Esophagus muscularis mucosa (tissue), 4 donors: ENCODE results near the gene MFSD12. TPM values are rescaled to one million over a fixed set of nuclear protein-coding genes. Genes with fewer than 3 reads are reported as not detected.

Source experiments
- DNase-seq: peaks from one replicate; pipeline ENCODE4 v3.0.0-alpha.2; 2017; ENCODE audit errors: extremely low spot score
- H3K27ac ChIP-seq, 4 donors: fragments of 200-600 bp; sonication (generic); replicated peaks in 1 of 4; 1 replicate in 3 of 4; 2 replicates in 1 of 4; pipeline ENCODE4 v1.5.1; 2016 to 2019; ENCODE audit warnings: mild to moderate bottlenecking in 1 of 4
- H3K27me3 ChIP-seq, 4 donors: fragments of 200-600 bp; sonication (generic); one replicate each; pipeline versions ENCODE4 v1.5.1 to v1.6.0; 2016 to 2019
- H3K36me3 ChIP-seq, 4 donors: fragments of 200-600 bp; sonication (generic); one replicate each; pipeline ENCODE4 v1.5.1; 2016 to 2019
- H3K4me1 ChIP-seq, 4 donors: fragments of 200-600 bp; sonication (generic); one replicate each; pipeline ENCODE4 v1.5.1; 2016 to 2019
- H3K4me3 ChIP-seq, 4 donors: fragments of 200-600 bp; sonication (generic); 1 replicate in 2 of 4; 2 replicates in 2 of 4; pipeline ENCODE4 v1.5.1; 2016 to 2019; ENCODE audit warnings: mild to moderate bottlenecking in 4 of 4, moderate library complexity in 1 of 4
- H3K9me3 ChIP-seq, 4 donors: fragments of 200-600 bp; sonication (generic); 1 replicate in 3 of 4; 2 replicates in 1 of 4; pipeline ENCODE4 v1.5.1; 2016 to 2019
- CTCF ChIP-seq, 3 experiments: fragments of 200-600 bp in 2 of 3; fragments of 450-650 bp in 1 of 3; sonication (generic) in 2 of 3; IDR thresholded peaks; one replicate each; pipeline ENCODE4 v1.5.1; 2017 to 2019; ENCODE audit warnings: antibody characterized with exemption in 3 of 3, mild to moderate bottlenecking in 2 of 3, moderate library complexity in 1 of 3
- EP300 ChIP-seq: sonication (generic); formaldehyde crosslinking; IDR thresholded peaks from one replicate; pipeline ENCODE4 v1.6.1; 2017; ENCODE audit warnings: antibody characterized with exemption
- POLR2A ChIP-seq: fragments of 450-650 bp; IDR thresholded peaks from one replicate; pipeline ENCODE4 v1.6.1; 2017; ENCODE audit warnings: antibody characterized with exemption, moderate library complexity, mild to moderate bottlenecking, low read depth
- POLR2AphosphoS5 ChIP-seq, 2 donors: sonication (generic); formaldehyde crosslinking; IDR thresholded peaks; one replicate each; pipeline ENCODE4 v1.6.1; 2017; ENCODE audit warnings: antibody characterized with exemption in 2 of 2
- WGBS: methylation state at CpG from one replicate; pipeline ENCODE4 v1.1.5; 2018; 5-methylcytosine and 5-hydroxymethylcytosine counted together
- intact Hi-C: fragments of 100-400 bp; cut with DNase I; formaldehyde crosslinking; loops from one replicate; pipeline ENCODE4 v1.15.1; 2023
- small RNA-seq, 3 donors: library from RNA; depleted of rRNA; stranded (forward); fragments of <200 nt; gene quantifications; one replicate each; pipeline ENCODE3, GENCODE V24; 2016
- total RNA-seq, 4 donors: library from RNA; depleted of rRNA; stranded (reverse); fragments of >200 nt; gene quantifications; one replicate each; pipeline versions ENCODE4 v1.1.0 to v1.2.1, GENCODE V29; 2016

MFSD12 gene
- total RNA-seq, 4 donors from 2014 or later, result 28.2 to 87.0 (median 62.4) TPM

DNA sequence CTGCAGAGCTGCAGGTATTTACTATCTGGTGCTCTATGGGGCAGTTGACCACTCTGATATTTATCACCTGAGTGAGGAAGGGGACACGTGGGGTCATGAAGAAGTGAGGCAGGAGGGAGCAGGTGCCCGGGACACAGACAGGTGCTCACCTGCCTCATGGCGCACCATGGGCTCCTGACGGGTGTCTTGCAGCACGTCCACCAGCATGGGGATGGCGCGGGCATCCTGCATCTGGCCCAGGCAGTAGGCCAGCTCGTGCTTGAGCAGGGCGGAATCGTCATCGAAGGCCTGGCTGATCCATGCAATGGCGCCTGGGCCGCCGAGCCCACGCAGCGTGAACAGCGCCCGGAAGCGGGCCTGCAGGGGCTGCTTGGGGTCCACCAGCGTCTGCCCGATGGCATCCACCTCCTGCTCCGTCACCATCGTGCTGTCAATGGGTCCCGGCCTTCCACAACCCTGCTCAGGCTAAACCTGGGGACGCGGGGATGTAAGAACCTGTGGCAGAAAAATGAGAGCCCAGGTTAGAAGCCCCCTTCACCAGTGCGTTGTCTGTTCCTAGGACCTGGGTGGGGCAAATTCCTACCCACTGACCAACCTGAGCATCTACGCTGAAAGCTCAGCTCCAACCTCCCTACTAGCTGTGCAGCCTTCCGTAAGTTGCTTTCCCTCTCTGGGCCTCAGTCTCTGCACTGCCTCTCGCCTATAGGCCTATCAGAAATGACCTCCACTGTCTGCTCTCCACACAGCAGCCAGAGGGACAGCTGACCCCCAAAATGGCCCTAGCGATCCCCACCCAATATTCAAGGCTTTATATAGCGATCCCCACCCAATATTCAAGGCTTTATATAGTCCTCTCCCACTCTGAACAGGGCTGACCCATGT lies 60.8 kb downstream of the MFSD12 start:
- no peak for DNase-seq
- WGBS, result 97% methylated on average over 30 of the region's 32 CpGs
- H3K27ac ChIP-seq, result no peak overlapping the region
- TF ChIP-seq EP300, result no peak
- TF ChIP-seq CTCF (IDR thresholded peaks at IDR 0.05), result no peak
- TF ChIP-seq POLR2A, result no peak
- no peak for TF ChIP-seq POLR2AphosphoS5 (IDR thresholded peaks at IDR 0.05)
- no peak overlapping the region for H3K4me3 ChIP-seq
- intact Hi-C loops, result no loop called here
- peaks cover 10 to 26% (median 17%) of the 10 kb centered on the region in 4 donors for H3K4me1 ChIP-seq
- peaks cover 36 to 59% (median 54%) of the 10 kb centered on the region in 4 donors for H3K36me3 ChIP-seq
- H3K27me3 ChIP-seq, result no peaks in the 10 kb centered on the region
- H3K9me3 ChIP-seq, result no peaks in the 10 kb centered on the region

- Histone ChIP-seq H3K27me3 (no peaks in the 10 kb centered on the region), H3K4me3 (no peak overlapping the region), H3K9me3 (no peaks in the 10 kb centered on the region), H3K4me1 (peaks cover 5 to 14% (median 8%) of the 10 kb centered on the region in 4 donors), H3K27ac (no peak overlapping the region), H3K36me3 (peaks cover 41 to 79% (median 67%) of the 10 kb centered on the region in 4 donors)
- WGBS, result 94% methylated on average over 18 of the region's 18 CpGs
- intact Hi-C loops, result no loop called here
- TF ChIP-seq POLR2AphosphoS5 (IDR thresholded peaks at IDR 0.05) (no peak), CTCF (IDR thresholded peaks at IDR 0.05) (no peak), POLR2A (no peak), EP300 (no peak)
- no peak for DNase-seq
Observed at GRCh38 chr19:3494559-3494958, 62.8 kb downstream of the MFSD12 start.

Small RNA genes lying within 50 kb of the gene (small RNA-seq; reads per million reads assigned to genes)
- gene AC005786.1 (0 reads per million in 3 donors), gene RF00212 (0 to 0.17 (median 0) reads per million in 3 donors)

Other genes with a start within 250 kb of the MFSD12 start
- gene NFIC, start 191.0 kb downstream of the MFSD12 start, total RNA-seq, result 100 to 1,000 TPM; 165 to 297 (median 211) TPM
- gene SMIM24, start 77.1 kb downstream of the MFSD12 start, total RNA-seq, result not detected
- gene SMIM44, start 74.1 kb downstream of the MFSD12 start, total RNA-seq, result not detected
- 10 to 100 TPM; 19.5 to 37.5 (median 25.8) TPM for gene DOHH, start 56.9 kb downstream of the MFSD12 start, total RNA-seq
- 10 to 100 TPM; 15.8 to 41.2 (median 31.4) TPM for gene FZR1, start 51.3 kb downstream of the MFSD12 start, total RNA-seq
- gene TEKTIP1, start 18.4 kb downstream of the MFSD12 start, total RNA-seq, result not detected
- 100 to 1,000 TPM; 136 to 202 (median 161) TPM for gene HMG20B, start 15.4 kb upstream of the MFSD12 start, total RNA-seq
- 10 to 100 TPM in 1 of 4 donors, 1 to 10 TPM in 3; 4.1 to 17.5 (median 4.9) TPM for gene GIPC3, start 27.9 kb upstream of the MFSD12 start, total RNA-seq
- 10 to 100 TPM in 1 of 4 donors, 1 to 10 TPM in 3; 4.8 to 17.2 (median 7.7) TPM for gene TBXA2R, start 49.3 kb upstream of the MFSD12 start, total RNA-seq
- 10 to 100 TPM; 28.7 to 45.0 (median 34.2) TPM for gene CACTIN, start 69.2 kb upstream of the MFSD12 start, total RNA-seq
- gene PIP5K1C, start 142.9 kb upstream of the MFSD12 start, total RNA-seq, result 100 to 1,000 TPM in 2 of 4 donors, 10 to 100 TPM in 2; 73.2 to 180 (median 99.9) TPM
- 1 to 10 TPM in 1 of 4 donors, under 1 TPM in 2, not detected in 1; 0.06 to 4.2 (median 0.17) TPM for gene TJP3, start 150.8 kb upstream of the MFSD12 start, total RNA-seq
- gene APBA3, start 204.1 kb upstream of the MFSD12 start, total RNA-seq, result 10 to 100 TPM; 13.7 to 40.5 (median 24.4) TPM
- 10 to 100 TPM; 45.2 to 84.3 (median 77.4) TPM for gene MRPL54, start 205.1 kb upstream of the MFSD12 start, total RNA-seq
- gene RAX2, start 214.6 kb upstream of the MFSD12 start, total RNA-seq, result not detected
- gene MATK, start 228.8 kb upstream of the MFSD12 start, total RNA-seq, result 1 to 10 TPM in 3 of 4 donors, under 1 TPM in 1; 0.13 to 2.9 (median 1.8) TPM